Measurements from ENCODE around the gene UBE2J2. TPM values are rescaled to one million over a fixed set of nuclear protein-coding genes. Genes with fewer than 3 reads are reported as not detected.
A peak's percentile ranks its signal among the peaks of the same experiment; 100 is the strongest.

Gene UBE2J2
- total and polyA plus RNA-seq, 2 of the 13 experiments (the other 11 are each of a cell fraction or from before 2014, with no cell fraction given): 25.4 to 29.4 TPM

- TF ChIP-seq AFF4 (CRISPR knock-in tag; IDR thresholded peaks at IDR 0.05) (no peak), ZNF136 (CRISPR knock-in tag; IDR thresholded peaks at IDR 0.05; ENCODE audit: low read depth) (no peak), HMG20B (CRISPR knock-in tag; conservative IDR thresholded peaks at IDR 0.05) (no peak), ZNF263 (CRISPR knock-in tag; IDR thresholded peaks at IDR 0.05) (peak; percentile 44; the same call in 1 of the 2 replicates), ZNF7 (CRISPR knock-in tag; IDR thresholded peaks at IDR 0.05) (no peak), SP2 (CRISPR knock-in tag; IDR thresholded peaks at IDR 0.05) (no peak; the same call in none of the 2 replicates), ZKSCAN1 (IDR thresholded peaks at IDR 0.05; ENCODE audit: low read length) (no peak), HMGXB3 (CRISPR knock-in tag; IDR thresholded peaks at IDR 0.05; ENCODE audit: borderline replicate concordance) (no peak), ZNF646 (CRISPR knock-in tag; IDR thresholded peaks at IDR 0.05) (no peak), AHR (CRISPR knock-in tag; IDR thresholded peaks at IDR 0.05) (no peak; the same call in 1 of the 2 replicates), HNF4A (CRISPR knock-in tag; IDR thresholded peaks at IDR 0.05) (peak; percentile 22; the same call in 1 of the 2 replicates), SIX1 (CRISPR knock-in tag; IDR thresholded peaks at IDR 0.05; ENCODE audit: borderline replicate concordance) (no peak), ZNF138 (CRISPR knock-in tag; IDR thresholded peaks at IDR 0.05; ENCODE audit: low read depth) (no peak)
Observed at GRCh38 chr1:1307923-1308755, 34.5 kb upstream of the UBE2J2 start, which contains the start of the genes ACAP3 and PUSL1 (continued).

All from HepG2 (cell line).